ENCODE measurements around the gene RAPGEF4.

RAPGEF4 gene

GRCh38 chr2:172848519-172848918 is 112.9 kb downstream of the RAPGEF4 start:
- no peak for DNase-seq (ENCODE audit: extremely low read depth, low read depth)
- TF ChIP-seq, protein P1, sequence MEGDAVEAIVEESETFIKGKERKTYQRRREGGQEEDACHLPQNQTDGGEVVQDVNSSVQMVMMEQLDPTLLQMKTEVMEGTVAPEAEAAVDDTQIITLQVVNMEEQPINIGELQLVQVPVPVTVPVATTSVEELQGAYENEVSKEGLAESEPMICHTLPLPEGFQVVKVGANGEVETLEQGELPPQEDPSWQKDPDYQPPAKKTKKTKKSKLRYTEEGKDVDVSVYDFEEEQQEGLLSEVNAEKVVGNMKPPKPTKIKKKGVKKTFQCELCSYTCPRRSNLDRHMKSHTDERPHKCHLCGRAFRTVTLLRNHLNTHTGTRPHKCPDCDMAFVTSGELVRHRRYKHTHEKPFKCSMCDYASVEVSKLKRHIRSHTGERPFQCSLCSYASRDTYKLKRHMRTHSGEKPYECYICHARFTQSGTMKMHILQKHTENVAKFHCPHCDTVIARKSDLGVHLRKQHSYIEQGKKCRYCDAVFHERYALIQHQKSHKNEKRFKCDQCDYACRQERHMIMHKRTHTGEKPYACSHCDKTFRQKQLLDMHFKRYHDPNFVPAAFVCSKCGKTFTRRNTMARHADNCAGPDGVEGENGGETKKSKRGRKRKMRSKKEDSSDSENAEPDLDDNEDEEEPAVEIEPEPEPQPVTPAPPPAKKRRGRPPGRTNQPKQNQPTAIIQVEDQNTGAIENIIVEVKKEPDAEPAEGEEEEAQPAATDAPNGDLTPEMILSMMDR (IDR thresholded peaks at IDR 0.05; ENCODE audit: low read depth, low read length, missing control alignments) = no peak
- H3K4me3 ChIP-seq (replicated peaks; ENCODE audit: low read depth, low read length) = no peak overlapping the region

GRCh38 chr2:172849519-172850217 is 114.0 kb downstream of the RAPGEF4 start:
- no peak overlapping the region for H3K4me3 ChIP-seq (replicated peaks; ENCODE audit: low read depth, low read length)
- no peak for DNase-seq (ENCODE audit: extremely low read depth, low read depth)
- TF ChIP-seq, protein P1 (IDR thresholded peaks at IDR 0.05; ENCODE audit: low read depth, low read length, missing control alignments) = no peak

DNA sequence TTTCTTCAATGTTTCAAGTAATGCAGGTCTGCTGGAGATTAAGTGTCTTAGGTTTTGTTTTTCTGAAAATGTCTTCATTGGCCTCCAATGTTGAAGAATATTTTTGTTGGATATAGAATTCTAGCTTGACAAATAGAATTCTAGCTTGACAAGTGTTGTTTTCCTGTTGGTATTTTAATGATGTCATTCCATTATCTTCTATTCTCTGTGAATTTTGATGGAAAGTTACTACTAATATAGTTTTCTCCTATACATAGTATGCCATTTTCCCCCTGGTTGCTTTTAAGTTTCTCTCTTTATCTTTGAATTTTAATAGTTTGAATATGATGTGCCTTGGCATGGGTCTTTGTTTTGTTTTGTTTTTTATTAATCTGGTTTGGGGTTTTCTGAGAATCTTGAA is 119.9 kb downstream of the RAPGEF4 start:
- no peak for DNase-seq (ENCODE audit: extremely low read depth, low read depth)
- TF ChIP-seq, protein P1 (IDR thresholded peaks at IDR 0.05; ENCODE audit: low read depth, low read length, missing control alignments) = no peak
- no peak overlapping the region for H3K4me3 ChIP-seq (replicated peaks; ENCODE audit: low read depth, low read length)

DNA sequence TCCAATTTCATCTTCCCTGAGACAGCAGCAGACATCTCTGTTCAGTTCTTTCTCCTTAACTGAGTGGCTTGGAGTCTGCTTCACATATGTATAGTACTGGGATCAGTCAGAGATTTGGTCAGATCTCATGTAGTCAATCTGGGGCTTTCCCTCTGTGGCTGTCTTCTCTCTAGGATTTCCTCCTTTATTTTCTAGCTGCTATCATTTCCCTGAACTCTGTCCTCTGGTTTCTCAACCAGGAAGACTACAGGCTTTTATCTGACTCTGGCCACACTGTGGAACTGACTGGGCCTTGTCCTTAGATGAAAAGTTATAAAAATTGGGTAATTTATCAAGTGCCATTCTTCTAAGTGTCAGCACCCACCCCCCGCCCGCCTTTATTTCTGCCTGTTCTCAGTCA is 121.0 kb downstream of the RAPGEF4 start:
- TF ChIP-seq, protein P1 (IDR thresholded peaks at IDR 0.05; ENCODE audit: low read depth, low read length, missing control alignments) = no peak
- no peak overlapping the region for H3K4me3 ChIP-seq (replicated peaks; ENCODE audit: low read depth, low read length)
- DNase-seq (ENCODE audit: extremely low read depth, low read depth) = no peak

- DNase-seq (ENCODE audit: extremely low read depth, low read depth) = no peak
- H3K4me3 ChIP-seq (replicated peaks; ENCODE audit: low read depth, low read length) = no peak overlapping the region
- TF ChIP-seq, protein P1 (IDR thresholded peaks at IDR 0.05; ENCODE audit: low read depth, low read length, missing control alignments) = no peak
Measured at GRCh38 chr2:172858473-172858745, 122.8 kb downstream of the RAPGEF4 start.

- TF ChIP-seq, protein P1 (IDR thresholded peaks at IDR 0.05; ENCODE audit: low read depth, low read length, missing control alignments) = no peak
- no peak overlapping the region for H3K4me3 ChIP-seq (replicated peaks; ENCODE audit: low read depth, low read length)
Measured at GRCh38 chr2:172859581-172860335, 124.1 kb downstream of the RAPGEF4 start.

More at GRCh38 chr2:172859581-172860335, 124.1 kb downstream of the RAPGEF4 start:
- DNase-seq (ENCODE audit: extremely low read depth, low read depth) = no peak

All from HFF-Myc (cell line).